Testis (tissue), 2 donors: ENCODE data around the gene ING3.

ENCODE experiments used
- CTCF ChIP-seq, 3 experiments: fragments of 450-650 bp in 2 of 3; fragments of 200-600 bp in 1 of 3; sonication (generic) in 1 of 3; IDR thresholded peaks; one replicate each; pipeline ENCODE4 v1.5.1; 2016 to 2019; ENCODE audit warnings: antibody characterized with exemption in 3 of 3, mild to moderate bottlenecking in 2 of 3, moderate library complexity in 1 of 3
- POLR2A ChIP-seq: fragments of 450-650 bp; IDR thresholded peaks from one replicate; pipeline ENCODE4 v1.6.1; 2017; ENCODE audit warnings: antibody characterized with exemption, mild to moderate bottlenecking, moderate library complexity

GRCh38 chr7:120920591-120921274, 29.8 kb upstream of the ING3 start:
- no peak for TF ChIP-seq CTCF (IDR thresholded peaks at IDR 0.05)
- no peak for TF ChIP-seq POLR2A
